ENCODE results near the gene NPSR1.
"Not testable (repeated sequence)": the region's sequence is repeated elsewhere in the genome, so short reads cannot be mapped to it uniquely, and the experiment has no call there.

NPSR1 gene

GRCh38 chr7:34878944-34879735 lies 221.1 kb downstream of the NPSR1 start:
- DNase-seq = not testable (repeated sequence)

DNA sequence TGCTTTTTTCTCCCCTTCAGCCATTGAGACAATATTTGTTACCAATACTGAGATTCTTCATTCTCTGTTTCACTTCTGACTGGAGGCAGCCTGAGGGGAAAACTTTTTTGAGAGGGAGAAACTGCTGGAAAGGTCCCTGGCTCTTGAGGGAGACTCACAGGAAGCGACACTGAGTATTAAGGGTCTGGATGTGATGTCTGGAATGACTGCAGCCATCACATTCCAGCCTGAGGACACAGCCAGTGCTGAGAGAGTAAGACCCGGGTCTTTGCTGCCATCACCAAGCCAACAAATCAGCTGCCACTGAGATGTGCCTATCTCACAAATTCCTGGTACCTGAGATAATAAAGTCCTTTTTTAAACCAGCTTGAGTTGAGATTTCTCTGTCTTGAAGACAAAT lies 221.9 kb downstream of the NPSR1 start:
- no peak for DNase-seq

GRCh38 chr7:34883855-34884254 lies 225.8 kb downstream of the NPSR1 start:
- not testable (repeated sequence) for DNase-seq

- DNase-seq = no peak
These were observed 228.8 kb downstream of the NPSR1 start for GRCh38 chr7:34886856-34887255.

DNA sequence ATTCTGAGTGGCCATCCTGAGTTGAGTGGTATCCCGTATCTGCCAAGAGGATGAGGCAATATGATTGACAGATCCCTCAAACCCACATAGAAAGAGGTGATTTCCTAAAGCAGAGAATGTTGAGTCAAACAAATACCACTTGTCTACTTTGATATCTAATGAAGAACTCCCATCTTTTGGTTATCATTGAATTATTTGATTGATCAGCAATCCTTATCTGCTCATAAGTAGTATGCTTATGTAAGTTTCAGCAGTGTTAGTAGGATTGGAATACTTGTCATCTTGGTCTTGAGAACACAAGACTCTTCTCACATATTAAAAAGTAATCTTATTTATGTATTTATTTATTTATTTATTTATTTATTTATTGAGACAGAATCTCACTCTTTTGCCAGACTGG lies 231.9 kb downstream of the NPSR1 start:
- DNase-seq = no peak

DNA sequence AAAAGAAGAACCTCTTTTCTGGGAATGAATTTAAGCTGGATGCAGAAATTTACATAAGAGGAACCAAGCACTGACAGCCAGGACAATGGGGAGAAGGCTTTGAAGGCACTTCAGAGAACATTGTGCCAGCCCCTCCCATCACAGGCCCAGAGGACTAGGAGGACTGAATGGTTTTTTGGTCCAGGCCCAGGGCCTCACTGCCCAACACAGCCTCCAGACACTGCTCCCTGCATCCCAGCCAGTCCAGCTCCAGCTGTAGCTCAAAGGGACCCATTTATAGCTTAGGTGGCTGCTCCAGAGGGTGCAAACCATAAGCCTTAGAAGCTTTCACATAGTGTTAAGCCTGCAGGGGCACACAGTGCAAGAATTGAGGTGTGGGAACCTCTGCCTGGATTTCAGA lies 237.2 kb downstream of the NPSR1 start:
- DNase-seq = no peak
